Measurements from ENCODE around the gene MTARC2. TPM values are rescaled to one million over a fixed set of nuclear protein-coding genes. Genes with fewer than 3 reads are reported as not detected.
A peak's percentile ranks its signal among the peaks of the same experiment; 100 is the strongest.

Gene MTARC2
- total and polyA plus RNA-seq, 7 experiments from 2014 or later: 1.1 TPM; not detected in 6

DNA sequence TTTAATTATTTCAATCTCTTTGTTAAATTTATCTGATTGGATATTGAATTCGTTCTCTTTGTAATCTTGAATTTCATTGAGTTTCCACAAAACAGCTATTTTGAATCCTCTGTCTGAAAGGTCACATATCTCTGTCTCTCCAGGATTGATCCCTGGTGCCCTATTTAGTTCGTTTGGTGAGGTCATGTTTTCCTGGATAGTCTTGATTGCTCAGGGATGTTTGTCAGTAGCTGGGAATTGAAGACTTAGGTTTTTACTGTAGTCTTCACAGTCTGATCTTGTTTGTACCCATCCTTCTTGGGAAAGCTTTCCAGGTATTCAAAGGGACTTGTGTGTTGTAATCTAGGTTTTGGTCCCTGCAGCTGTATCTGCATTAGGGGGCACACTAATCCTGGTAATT, 6.8 kb upstream of the MTARC2 start:
- Mint-ChIP-seq H3K4me3 (no peak overlapping the region), H3K4me1 (no peaks in the 10 kb centered on the region), H3K36me3 (no peaks in the 10 kb centered on the region), H3K9me3 (no peaks in the 10 kb centered on the region), H3K27ac (no peak overlapping the region), H3K27me3 (peaks cover 16 to 43% (median 37%) of the 10 kb centered on the region in 5 donors)
- POLR2A ChIA-PET: no interaction called here
- no peak for ATAC-seq
- no peaks in the 10 kb centered on the region for H3K36me3 ChIP-seq (ENCODE audit: control insufficient read depth in 2 of 3, insufficient read depth in 3 of 3, low read length in 3 of 3)
- H3K9me3 ChIP-seq (ENCODE audit: control insufficient read depth in 2 of 3, low read length in 3 of 3): no peaks in the 10 kb centered on the region
- no peak overlapping the region for H3K27ac ChIP-seq (ENCODE audit: low read depth, low read length)
- no peaks in the 10 kb centered on the region for H3K27me3 ChIP-seq (ENCODE audit: control insufficient read depth in 2 of 2, insufficient read depth in 2 of 2, low read length in 2 of 2)
- intact Hi-C loops (cut with micrococcal nuclease): no loop called here
- DNase-seq: no peak
- no peak overlapping the region for H3K4me3 ChIP-seq (ENCODE audit: low read length)
- CTCF ChIA-PET: no interaction called here
- no peaks in the 10 kb centered on the region for H3K4me1 ChIP-seq (ENCODE audit: control insufficient read depth in 2 of 2, insufficient read depth in 2 of 2, low read length in 2 of 2)

- POLR2A ChIA-PET: no interaction called here
- H3K27me3 Mint-ChIP-seq: peaks cover 21 to 48% (median 40%) of the 10 kb centered on the region in 5 donors
- no peak for ATAC-seq
These were observed 6.3 kb upstream of the MTARC2 start for GRCh38 chr1:220741825-220742224.

GRCh38 chr1:220742520-220742919, 5.6 kb upstream of the MTARC2 start:
- H3K4me3 Mint-ChIP-seq: no peak overlapping the region

More at GRCh38 chr1:220741825-220742224, 6.3 kb upstream of the MTARC2 start:
- CTCF ChIA-PET: no interaction called here
- Mint-ChIP-seq H3K4me3 (no peak overlapping the region), H3K36me3 (no peaks in the 10 kb centered on the region), H3K9me3 (no peaks in the 10 kb centered on the region), H3K4me1 (no peaks in the 10 kb centered on the region), H3K27ac (peak overlapping the region in 1 of 9 donors; percentile 37)
- Histone ChIP-seq H3K27me3 (ENCODE audit: control insufficient read depth in 2 of 2, insufficient read depth in 2 of 2, low read length in 2 of 2) (no peaks in the 10 kb centered on the region), H3K27ac (ENCODE audit: low read depth, low read length) (no peak overlapping the region), H3K36me3 (ENCODE audit: control insufficient read depth in 2 of 3, insufficient read depth in 3 of 3, low read length in 3 of 3) (no peaks in the 10 kb centered on the region), H3K9me3 (ENCODE audit: control insufficient read depth in 2 of 3, low read length in 3 of 3) (no peaks in the 10 kb centered on the region), H3K4me3 (ENCODE audit: low read length) (no peak overlapping the region), H3K4me1 (ENCODE audit: control insufficient read depth in 2 of 2, insufficient read depth in 2 of 2, low read length in 2 of 2) (no peaks in the 10 kb centered on the region)
- DNase-seq: no peak
- intact Hi-C loops (cut with micrococcal nuclease): no loop called here

DNA sequence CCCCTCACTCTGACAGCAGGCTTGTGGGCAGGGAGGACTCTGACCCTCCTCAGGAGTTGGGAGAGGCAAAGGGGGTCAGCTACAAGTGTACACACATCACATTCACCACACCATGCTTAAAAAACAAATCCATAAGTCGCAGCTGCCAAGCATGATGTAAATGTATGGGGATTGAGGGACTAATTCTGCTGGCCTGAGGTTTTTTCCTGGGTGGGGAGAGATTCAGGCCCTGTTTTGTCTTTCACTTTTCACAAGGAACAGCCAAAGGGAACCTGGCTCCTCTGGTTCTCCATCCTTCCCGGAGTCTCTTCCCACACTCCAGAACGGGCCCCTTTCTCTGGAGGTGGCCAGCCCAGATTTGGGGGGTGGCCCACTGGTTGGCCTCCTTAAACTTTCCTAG, 1.3 kb upstream of the MTARC2 start:
- DNase-seq (no peak), ATAC-seq (no peak)
- H3K36me3 Mint-ChIP-seq: peaks cover 0 to 3% (median 0%) of the 10 kb centered on the region in 5 donors
- Histone ChIP-seq H3K36me3 (ENCODE audit: control insufficient read depth in 2 of 3, insufficient read depth in 3 of 3, low read length in 3 of 3) (no peaks in the 10 kb centered on the region), H3K4me1 (ENCODE audit: control insufficient read depth in 2 of 2, insufficient read depth in 2 of 2, low read length in 2 of 2) (no peaks in the 10 kb centered on the region), H3K27me3 (ENCODE audit: control insufficient read depth in 2 of 2, insufficient read depth in 2 of 2, low read length in 2 of 2) (peaks cover 0 to 5% of the 10 kb centered on the region in 2 donors), H3K4me3 (ENCODE audit: low read length) (no peak overlapping the region), H3K9me3 (ENCODE audit: control insufficient read depth in 2 of 3, low read length in 3 of 3) (no peaks in the 10 kb centered on the region), H3K27ac (ENCODE audit: low read depth, low read length) (no peak overlapping the region)
- CTCF ChIA-PET: interaction anchor here (1.8 kb wide), 1 partner anchor 13 kb away, joined by 9 read pairs; no protein-coding TSS in a partner anchor
- peaks cover 0 to 3% (median 0%) of the 10 kb centered on the region in 11 donors for H3K9me3 Mint-ChIP-seq
- H3K4me3 Mint-ChIP-seq: no peak overlapping the region
- H3K4me1 Mint-ChIP-seq: peaks cover 0 to 16% (median 0%) of the 10 kb centered on the region in 7 donors
- POLR2A ChIA-PET: no interaction called here
- H3K27me3 Mint-ChIP-seq: peaks cover 60 to 73% (median 66%) of the 10 kb centered on the region in 5 donors
- no peak overlapping the region for H3K27ac Mint-ChIP-seq
- intact Hi-C loops (cut with micrococcal nuclease): no loop called here

More at GRCh38 chr1:220742520-220742919, 5.6 kb upstream of the MTARC2 start:
- Histone ChIP-seq H3K36me3 (ENCODE audit: control insufficient read depth in 2 of 3, insufficient read depth in 3 of 3, low read length in 3 of 3) (no peaks in the 10 kb centered on the region), H3K9me3 (ENCODE audit: control insufficient read depth in 2 of 3, low read length in 3 of 3) (no peaks in the 10 kb centered on the region), H3K27me3 (ENCODE audit: control insufficient read depth in 2 of 2, insufficient read depth in 2 of 2, low read length in 2 of 2) (no peaks in the 10 kb centered on the region), H3K27ac (ENCODE audit: low read depth, low read length) (no peak overlapping the region), H3K4me3 (ENCODE audit: low read length) (no peak overlapping the region), H3K4me1 (ENCODE audit: control insufficient read depth in 2 of 2, insufficient read depth in 2 of 2, low read length in 2 of 2) (no peaks in the 10 kb centered on the region)
- ATAC-seq: no peak
- Mint-ChIP-seq H3K4me1 (peaks cover 0 to 4% (median 0%) of the 10 kb centered on the region in 7 donors), H3K36me3 (no peaks in the 10 kb centered on the region), H3K27me3 (peaks cover 28 to 55% (median 46%) of the 10 kb centered on the region in 5 donors), H3K9me3 (no peaks in the 10 kb centered on the region), H3K27ac (no peak overlapping the region)
- POLR2A ChIA-PET: no interaction called here
- CTCF ChIA-PET: no interaction called here
- intact Hi-C loops (cut with micrococcal nuclease): no loop called here
- DNase-seq: no peak

GRCh38 chr1:220747437-220748088, 559 bp upstream of the MTARC2 start:
- no peak overlapping the region for H3K4me3 ChIP-seq (ENCODE audit: low read length)
- no peak overlapping the region for H3K27ac ChIP-seq (ENCODE audit: low read depth, low read length)
- H3K27me3 ChIP-seq (ENCODE audit: control insufficient read depth in 2 of 2, insufficient read depth in 2 of 2, low read length in 2 of 2): peaks cover 0 to 5% of the 10 kb centered on the region in 2 donors
- no peaks in the 10 kb centered on the region for H3K9me3 ChIP-seq (ENCODE audit: control insufficient read depth in 2 of 3, low read length in 3 of 3)
- Mint-ChIP-seq H3K36me3 (peaks cover 0 to 3% (median 0%) of the 10 kb centered on the region in 5 donors), H3K27me3 (peaks cover 62 to 78% (median 70%) of the 10 kb centered on the region in 5 donors), H3K9me3 (peaks cover 0 to 4% (median 0%) of the 10 kb centered on the region in 11 donors), H3K4me3 (peak overlapping the region in 9 of 10 donors; percentile 49 to 79 (median 71)), H3K27ac (no peak overlapping the region), H3K4me1 (peaks cover 0 to 16% (median 0%) of the 10 kb centered on the region in 7 donors)
- CTCF ChIA-PET: interaction anchor here (1.8 kb wide), 1 partner anchor 14 kb away, joined by 9 read pairs; no protein-coding TSS in a partner anchor
- no peaks in the 10 kb centered on the region for H3K36me3 ChIP-seq (ENCODE audit: control insufficient read depth in 2 of 3, insufficient read depth in 3 of 3, low read length in 3 of 3)
- H3K4me1 ChIP-seq (ENCODE audit: control insufficient read depth in 2 of 2, insufficient read depth in 2 of 2, low read length in 2 of 2): no peaks in the 10 kb centered on the region
- POLR2A ChIA-PET: no interaction called here
- intact Hi-C loops (cut with micrococcal nuclease): no loop called here
- no peak for DNase-seq
- ATAC-seq: peak; percentile 30

DNA sequence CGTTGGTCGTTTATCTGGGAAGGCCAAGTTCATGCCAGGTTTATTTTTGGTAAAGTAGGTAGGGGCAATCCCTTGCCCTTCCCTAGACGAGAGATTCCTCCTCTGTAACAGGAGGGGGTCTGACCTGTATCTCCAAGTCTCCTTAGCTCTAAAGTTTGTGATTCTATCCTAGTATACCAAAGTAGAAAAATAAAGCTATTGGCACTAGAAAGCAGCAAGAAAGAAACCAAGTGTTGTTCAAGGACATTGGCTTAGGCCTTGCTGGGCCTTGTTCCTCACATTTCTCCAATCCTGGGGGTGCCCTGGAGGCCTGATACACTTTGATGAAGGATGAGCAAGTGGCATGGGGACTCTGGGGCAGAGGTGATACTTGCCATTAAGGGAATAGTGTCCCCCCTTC, 814 bp downstream of the MTARC2 start:
- H3K4me1 ChIP-seq (ENCODE audit: control insufficient read depth in 2 of 2, insufficient read depth in 2 of 2, low read length in 2 of 2): no peaks in the 10 kb centered on the region
- no peaks in the 10 kb centered on the region for H3K36me3 ChIP-seq (ENCODE audit: control insufficient read depth in 2 of 3, insufficient read depth in 3 of 3, low read length in 3 of 3)
- Mint-ChIP-seq H3K4me1 (peaks cover 0 to 16% (median 0%) of the 10 kb centered on the region in 7 donors), H3K9me3 (peaks cover 0 to 4% (median 0%) of the 10 kb centered on the region in 11 donors), H3K27me3 (peaks cover 59 to 73% (median 71%) of the 10 kb centered on the region in 5 donors), H3K4me3 (peak overlapping the region; percentile 40 to 75 (median 70)), H3K27ac (no peak overlapping the region), H3K36me3 (peaks cover 0 to 3% (median 0%) of the 10 kb centered on the region in 5 donors)
- POLR2A ChIA-PET: no interaction called here
- no peak overlapping the region for H3K4me3 ChIP-seq (ENCODE audit: low read length)
- ATAC-seq (no peak), DNase-seq (no peak)
- H3K27me3 ChIP-seq (ENCODE audit: control insufficient read depth in 2 of 2, insufficient read depth in 2 of 2, low read length in 2 of 2): peaks cover 0 to 5% of the 10 kb centered on the region in 2 donors
- CTCF ChIA-PET: interaction anchor here (2.2 kb wide), 1 partner anchor 16 kb away, joined by 7 read pairs; no protein-coding TSS in a partner anchor
- intact Hi-C loops (cut with micrococcal nuclease): no loop called here
- no peaks in the 10 kb centered on the region for H3K9me3 ChIP-seq (ENCODE audit: control insufficient read depth in 2 of 3, low read length in 3 of 3)
- H3K27ac ChIP-seq (ENCODE audit: low read depth, low read length): no peak overlapping the region

Data from naive thymus-derived CD4-positive, alpha-beta T cell (primary cell).